Gastrocnemius medialis (tissue), 4 donors: Measurements from ENCODE around the gene TCERG1L.

Experiments used
- POLR2A ChIP-seq, 2 donors: fragments of 450-650 bp; IDR thresholded peaks; one replicate each; pipeline ENCODE4 v1.6.1; 2017; ENCODE audit warnings: antibody characterized with exemption in 2 of 2, mild to moderate bottlenecking in 2 of 2, moderate library complexity in 2 of 2
- TF ChIP-seq, protein P1 (sequence below), 5 experiments: fragments of 450-650 bp in 3 of 5; fragments of 200-600 bp in 2 of 5; sonication (generic) in 2 of 5; IDR thresholded peaks in 4 of 5; conservative IDR thresholded peaks in 1 of 5; 1 replicate in 4 of 5; 2 replicates in 1 of 5; pipeline ENCODE4 v1.5.1; 2016 to 2019; ENCODE audit warnings: antibody characterized with exemption in 5 of 5, mild to moderate bottlenecking in 3 of 5, moderate library complexity in 3 of 5

DNA sequence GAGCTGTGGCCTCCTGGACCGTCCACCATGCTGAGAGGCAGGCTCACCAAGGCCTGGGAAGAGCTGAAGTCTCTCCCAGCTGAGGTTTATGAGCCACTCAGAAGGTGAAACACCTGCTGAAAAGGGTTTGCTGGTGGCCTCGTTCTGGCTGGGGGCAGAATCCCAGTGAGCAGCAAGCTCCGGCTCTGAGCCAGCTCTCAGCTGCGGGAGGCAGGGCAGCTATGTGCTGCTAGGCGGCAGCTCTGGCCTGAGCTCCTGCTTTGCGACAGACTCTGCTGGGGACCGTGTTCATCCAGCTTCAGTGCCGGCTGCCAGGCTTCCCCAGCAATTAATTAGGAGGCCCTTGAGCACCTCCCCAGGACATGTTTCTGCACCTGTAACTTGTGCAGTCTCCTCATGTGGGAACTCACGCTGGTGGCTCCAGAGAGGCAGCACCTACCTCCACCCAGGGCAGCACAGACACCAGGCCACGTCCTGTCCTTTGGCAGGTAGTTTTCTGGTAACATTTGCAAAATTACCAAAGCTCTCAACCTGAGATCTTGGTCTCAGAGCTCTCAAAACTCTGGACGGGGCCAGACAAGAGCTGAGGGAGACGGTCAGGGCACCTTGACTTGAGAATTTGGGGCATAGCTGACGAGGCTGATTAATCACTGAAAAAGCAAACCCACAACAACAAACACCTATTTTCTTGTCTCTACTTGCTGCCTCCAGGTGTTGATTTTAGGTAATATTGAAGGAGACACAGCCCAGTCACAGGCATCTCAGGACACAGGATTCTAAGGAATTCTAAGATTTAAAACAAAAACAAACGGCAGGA, 185.0 kb downstream of the TCERG1L start:
- TF ChIP-seq, protein P1, sequence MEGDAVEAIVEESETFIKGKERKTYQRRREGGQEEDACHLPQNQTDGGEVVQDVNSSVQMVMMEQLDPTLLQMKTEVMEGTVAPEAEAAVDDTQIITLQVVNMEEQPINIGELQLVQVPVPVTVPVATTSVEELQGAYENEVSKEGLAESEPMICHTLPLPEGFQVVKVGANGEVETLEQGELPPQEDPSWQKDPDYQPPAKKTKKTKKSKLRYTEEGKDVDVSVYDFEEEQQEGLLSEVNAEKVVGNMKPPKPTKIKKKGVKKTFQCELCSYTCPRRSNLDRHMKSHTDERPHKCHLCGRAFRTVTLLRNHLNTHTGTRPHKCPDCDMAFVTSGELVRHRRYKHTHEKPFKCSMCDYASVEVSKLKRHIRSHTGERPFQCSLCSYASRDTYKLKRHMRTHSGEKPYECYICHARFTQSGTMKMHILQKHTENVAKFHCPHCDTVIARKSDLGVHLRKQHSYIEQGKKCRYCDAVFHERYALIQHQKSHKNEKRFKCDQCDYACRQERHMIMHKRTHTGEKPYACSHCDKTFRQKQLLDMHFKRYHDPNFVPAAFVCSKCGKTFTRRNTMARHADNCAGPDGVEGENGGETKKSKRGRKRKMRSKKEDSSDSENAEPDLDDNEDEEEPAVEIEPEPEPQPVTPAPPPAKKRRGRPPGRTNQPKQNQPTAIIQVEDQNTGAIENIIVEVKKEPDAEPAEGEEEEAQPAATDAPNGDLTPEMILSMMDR (IDR thresholded peaks at IDR 0.05 in 4 of 5, conservative IDR thresholded peaks at IDR 0.05 in 1 of 5): no peak
- no peak for TF ChIP-seq POLR2A (IDR thresholded peaks at IDR 0.05)
